Activated CD8-positive, alpha-beta memory T cell treated with anti-CD3 and anti-CD28 coated beads, Interleukin-2, amount 50 U/mL, for 24 hours (primary cell): Measurements from ENCODE around the gene WDR91.
"Not testable (repeated sequence)": the region's sequence is repeated elsewhere in the genome, so short reads cannot be mapped to it uniquely, and the experiment has no call there.

ENCODE experiments used
- DNase-seq: peaks from one replicate; pipeline ENCODE4 v3.0.0-alpha.2; 2020; ENCODE audit errors: extremely low read depth

WDR91 gene

GRCh38 chr7:135233570-135233969 is 22.2 kb upstream of the WDR91 start, which contains the start of gene STRA8:
TSS of gene STRA8 (plus strand) at chr7:135233838. CDS start at chr7:135240525, 6,687 bp downstream.
- DNase-seq = no peak

- DNase-seq = no peak
These were observed 21.4 kb upstream of the WDR91 start for GRCh38 chr7:135232720-135233119.

- no peak for DNase-seq
These were observed 20.8 kb upstream of the WDR91 start for GRCh38 chr7:135232087-135232486.

GRCh38 chr7:135231686-135232085 is 20.4 kb upstream of the WDR91 start:
- no peak for DNase-seq

- DNase-seq = no peak
These were observed 12.7 kb upstream of the WDR91 start for GRCh38 chr7:135224027-135224426.

GRCh38 chr7:135217645-135218509 is 6.6 kb upstream of the WDR91 start:
- no peak for DNase-seq

- DNase-seq = no peak
These were observed 4.4 kb upstream of the WDR91 start for GRCh38 chr7:135215698-135216097.

GRCh38 chr7:135215180-135215579 is 3.9 kb upstream of the WDR91 start:
- no peak for DNase-seq

GRCh38 chr7:135213831-135214230 is 2.5 kb upstream of the WDR91 start:
- no peak for DNase-seq

GRCh38 chr7:135211946-135212685 is 790 bp upstream of the WDR91 start:
- DNase-seq = not testable (repeated sequence)

GRCh38 chr7:135210888-135211178 is 493 bp downstream of the WDR91 start:
- DNase-seq = no peak

- DNase-seq = no peak
These were observed 2.0 kb downstream of the WDR91 start for GRCh38 chr7:135209225-135209834.

- no peak for DNase-seq
These were observed 3.1 kb downstream of the WDR91 start for GRCh38 chr7:135208102-135208793.

GRCh38 chr7:135207406-135208101 is 3.8 kb downstream of the WDR91 start:
- DNase-seq = no peak

- DNase-seq = no peak
These were observed 4.4 kb downstream of the WDR91 start for GRCh38 chr7:135206941-135207391.

- DNase-seq = no peak
These were observed 5.5 kb downstream of the WDR91 start for GRCh38 chr7:135205850-135206249.

GRCh38 chr7:135204876-135205275 is 6.5 kb downstream of the WDR91 start:
- DNase-seq = no peak

GRCh38 chr7:135204341-135204749 is 7.0 kb downstream of the WDR91 start:
- no peak for DNase-seq

GRCh38 chr7:135201350-135201749 is 10.0 kb downstream of the WDR91 start:
- no peak for DNase-seq

- DNase-seq = no peak
These were observed 10.4 kb downstream of the WDR91 start for GRCh38 chr7:135200821-135201331.

- DNase-seq = no peak
These were observed 11.9 kb downstream of the WDR91 start for GRCh38 chr7:135199439-135199838.
